ENCODE data around the gene MCF2L.

MCF2L gene

GRCh38 chr13:113138792-113139551 is 170.0 kb downstream of the MCF2L start:
- peak; percentile 33 for DNase-seq

GRCh38 chr13:113139577-113139976 is 170.6 kb downstream of the MCF2L start:
- no peak for DNase-seq

- DNase-seq = no peak
Measured at GRCh38 chr13:113140677-113141600, 171.9 kb downstream of the MCF2L start.

- DNase-seq = no peak
Measured at GRCh38 chr13:113141601-113141970, 172.6 kb downstream of the MCF2L start.

GRCh38 chr13:113142876-113143275 is 173.9 kb downstream of the MCF2L start:
- no peak for DNase-seq

GRCh38 chr13:113143466-113144254 is 174.6 kb downstream of the MCF2L start:
- no peak for DNase-seq

- no peak for DNase-seq
Measured at GRCh38 chr13:113144255-113144629, 175.2 kb downstream of the MCF2L start.

GRCh38 chr13:113145496-113145895 is 176.5 kb downstream of the MCF2L start:
- no peak for DNase-seq

- DNase-seq = no peak
Measured at GRCh38 chr13:113145911-113146598, 177.0 kb downstream of the MCF2L start.

GRCh38 chr13:113146750-113147149 is 177.7 kb downstream of the MCF2L start:
- no peak for DNase-seq

- no peak for DNase-seq
Measured at GRCh38 chr13:113147206-113147605, 178.2 kb downstream of the MCF2L start.

GRCh38 chr13:113148407-113148806 is 179.4 kb downstream of the MCF2L start:
- DNase-seq = no peak

- DNase-seq = no peak
Measured at GRCh38 chr13:113148940-113149503, 180.0 kb downstream of the MCF2L start.

Data from OCI-M1 (cell line).